ENCODE data around the gene REPS1.

REPS1 gene

GRCh38 chr6:139008117-139008516 is 20.1 kb upstream of the REPS1 start:
- ChIA-PET POLR2A (no interaction called here), CTCF (no interaction called here)
- no peak for DNase-seq (ENCODE audit: extremely low spot score)
- TF ChIP-seq FOXA1 (IDR thresholded peaks at IDR 0.05) (no peak), FOXK2 (IDR thresholded peaks at IDR 0.05) (no peak), LEF1 (IDR thresholded peaks at IDR 0.05; ENCODE audit: borderline replicate concordance) (no peak), BHLHE40 (IDR thresholded peaks at IDR 0.05; ENCODE audit: borderline replicate concordance) (no peak), PKNOX1 (IDR thresholded peaks at IDR 0.05) (no peak), ARNT (IDR thresholded peaks at IDR 0.05) (no peak), ZNF384 (IDR thresholded peaks at IDR 0.05) (no peak), HDGF (IDR thresholded peaks at IDR 0.05; ENCODE audit: borderline replicate concordance) (no peak), TARDBP (IDR thresholded peaks at IDR 0.05) (no peak), SP1 (IDR thresholded peaks at IDR 0.05) (no peak), CTBP1 (IDR thresholded peaks at IDR 0.05; ENCODE audit: borderline replicate concordance) (no peak), ELF4 (IDR thresholded peaks at IDR 0.05) (no peak), SUZ12 (IDR thresholded peaks at IDR 0.05) (no peak), NFRKB (IDR thresholded peaks at IDR 0.05) (no peak), FOXM1 (IDR thresholded peaks at IDR 0.05; ENCODE audit: borderline replicate concordance) (no peak), L3MBTL2 (conservative IDR thresholded peaks at IDR 0.05) (no peak)

GRCh38 chr6:139007428-139007827 is 19.4 kb upstream of the REPS1 start:
- ChIA-PET CTCF (interaction anchor here (0.6 kb wide), 1 partner anchor 11 kb away, joined by 5 read pairs; no protein-coding TSS in a partner anchor), POLR2A (no interaction called here)
- TF ChIP-seq ZNF384 (IDR thresholded peaks at IDR 0.05) (no peak), CTBP1 (IDR thresholded peaks at IDR 0.05; ENCODE audit: borderline replicate concordance) (no peak), PKNOX1 (IDR thresholded peaks at IDR 0.05) (no peak), ARNT (IDR thresholded peaks at IDR 0.05) (no peak), FOXK2 (IDR thresholded peaks at IDR 0.05) (no peak), LEF1 (IDR thresholded peaks at IDR 0.05; ENCODE audit: borderline replicate concordance) (no peak), FOXA1 (IDR thresholded peaks at IDR 0.05) (no peak), L3MBTL2 (conservative IDR thresholded peaks at IDR 0.05) (no peak), SP1 (IDR thresholded peaks at IDR 0.05) (no peak), NFRKB (IDR thresholded peaks at IDR 0.05) (no peak), FOXM1 (IDR thresholded peaks at IDR 0.05; ENCODE audit: borderline replicate concordance) (no peak), TARDBP (IDR thresholded peaks at IDR 0.05) (no peak), BHLHE40 (IDR thresholded peaks at IDR 0.05; ENCODE audit: borderline replicate concordance) (no peak), HDGF (IDR thresholded peaks at IDR 0.05; ENCODE audit: borderline replicate concordance) (no peak), ELF4 (IDR thresholded peaks at IDR 0.05) (no peak), SUZ12 (IDR thresholded peaks at IDR 0.05) (no peak)
- DNase-seq (ENCODE audit: extremely low spot score): no peak

DNA sequence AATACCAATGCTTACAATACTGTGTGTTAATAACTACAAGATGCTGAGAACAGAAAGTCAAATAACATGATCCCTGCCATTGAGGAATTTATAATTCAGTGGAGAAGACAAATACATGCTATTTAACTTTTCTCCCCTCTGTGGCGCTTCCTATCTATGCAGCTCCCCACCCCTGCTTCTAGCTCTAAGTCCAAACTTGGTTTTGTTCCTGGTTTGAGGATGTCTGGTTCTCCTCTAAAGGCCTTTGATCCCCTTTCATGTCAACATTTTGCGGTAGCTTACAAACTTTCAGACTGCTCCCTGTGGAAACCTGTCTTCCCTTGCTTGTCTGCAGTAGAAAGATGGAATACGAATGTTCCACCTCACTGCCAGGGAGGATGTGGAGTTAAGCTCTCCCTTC is 18.4 kb upstream of the REPS1 start:
- no peak for DNase-seq (ENCODE audit: extremely low spot score)
- ChIA-PET POLR2A (no interaction called here), CTCF (no interaction called here)
- no peak for TF ChIP-seq NFRKB (IDR thresholded peaks at IDR 0.05)
- TF ChIP-seq ZNF384 (IDR thresholded peaks at IDR 0.05): no peak
- TF ChIP-seq L3MBTL2 (conservative IDR thresholded peaks at IDR 0.05): no peak
- no peak for TF ChIP-seq ARNT (IDR thresholded peaks at IDR 0.05)
- no peak for TF ChIP-seq ELF4 (IDR thresholded peaks at IDR 0.05)
- TF ChIP-seq TARDBP (IDR thresholded peaks at IDR 0.05): no peak
- no peak for TF ChIP-seq CTBP1 (IDR thresholded peaks at IDR 0.05; ENCODE audit: borderline replicate concordance)
- TF ChIP-seq FOXK2 (IDR thresholded peaks at IDR 0.05): no peak
- TF ChIP-seq PKNOX1 (IDR thresholded peaks at IDR 0.05): no peak
- TF ChIP-seq HDGF (IDR thresholded peaks at IDR 0.05; ENCODE audit: borderline replicate concordance): no peak
- no peak for TF ChIP-seq FOXM1 (IDR thresholded peaks at IDR 0.05; ENCODE audit: borderline replicate concordance)
- no peak for TF ChIP-seq SUZ12 (IDR thresholded peaks at IDR 0.05)
- no peak for TF ChIP-seq LEF1 (IDR thresholded peaks at IDR 0.05; ENCODE audit: borderline replicate concordance)
- no peak for TF ChIP-seq FOXA1 (IDR thresholded peaks at IDR 0.05)
- TF ChIP-seq BHLHE40 (IDR thresholded peaks at IDR 0.05; ENCODE audit: borderline replicate concordance): no peak
- no peak for TF ChIP-seq SP1 (IDR thresholded peaks at IDR 0.05)

DNA sequence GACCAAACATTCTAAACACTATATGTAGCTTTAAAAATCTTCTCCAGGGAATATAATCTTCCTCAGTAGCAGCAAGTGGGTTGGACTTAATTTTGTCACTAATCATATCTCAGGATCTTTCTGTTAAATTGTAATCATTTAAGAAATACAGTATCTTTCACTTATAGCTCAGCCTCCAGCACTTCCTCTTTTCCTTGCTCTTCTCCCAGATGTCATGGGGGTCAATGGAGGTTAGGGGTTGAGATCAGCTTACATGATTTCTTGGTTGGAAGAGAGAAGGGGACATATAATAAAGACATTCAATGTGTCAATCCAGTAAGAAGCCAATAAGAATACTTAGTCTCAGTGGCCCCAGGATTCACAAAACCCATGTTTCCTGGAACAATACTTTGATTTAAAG is 15.7 kb upstream of the REPS1 start:
- TF ChIP-seq HDGF (IDR thresholded peaks at IDR 0.05; ENCODE audit: borderline replicate concordance): no peak
- TF ChIP-seq ELF4 (IDR thresholded peaks at IDR 0.05): no peak
- no peak for TF ChIP-seq L3MBTL2 (conservative IDR thresholded peaks at IDR 0.05)
- TF ChIP-seq FOXA1 (IDR thresholded peaks at IDR 0.05): no peak
- TF ChIP-seq CTBP1 (IDR thresholded peaks at IDR 0.05; ENCODE audit: borderline replicate concordance): no peak
- no peak for TF ChIP-seq SUZ12 (IDR thresholded peaks at IDR 0.05)
- no peak for TF ChIP-seq ZNF384 (IDR thresholded peaks at IDR 0.05)
- TF ChIP-seq PKNOX1 (IDR thresholded peaks at IDR 0.05): no peak
- no peak for TF ChIP-seq NFRKB (IDR thresholded peaks at IDR 0.05)
- TF ChIP-seq SP1 (IDR thresholded peaks at IDR 0.05): no peak
- TF ChIP-seq ARNT (IDR thresholded peaks at IDR 0.05): no peak
- no peak for DNase-seq (ENCODE audit: extremely low spot score)
- ChIA-PET POLR2A (no interaction called here), CTCF (interaction anchor here (0.9 kb wide), 1 partner anchor 11 kb away, joined by 3 read pairs; no protein-coding TSS in a partner anchor)

- ChIA-PET POLR2A (no interaction called here), CTCF (interaction anchor here (0.6 kb wide), 2 partner anchors 17 to 162 kb away, joined by 3 read pairs; no protein-coding TSS in a partner anchor)
- TF ChIP-seq BHLHE40 (IDR thresholded peaks at IDR 0.05; ENCODE audit: borderline replicate concordance) (no peak), FOXK2 (IDR thresholded peaks at IDR 0.05) (no peak), SP1 (IDR thresholded peaks at IDR 0.05) (no peak), FOXM1 (IDR thresholded peaks at IDR 0.05; ENCODE audit: borderline replicate concordance) (no peak), PKNOX1 (IDR thresholded peaks at IDR 0.05) (no peak), TARDBP (IDR thresholded peaks at IDR 0.05) (no peak), L3MBTL2 (conservative IDR thresholded peaks at IDR 0.05) (no peak), ARNT (IDR thresholded peaks at IDR 0.05) (no peak), LEF1 (IDR thresholded peaks at IDR 0.05; ENCODE audit: borderline replicate concordance) (no peak), SUZ12 (IDR thresholded peaks at IDR 0.05) (no peak), NFRKB (IDR thresholded peaks at IDR 0.05) (no peak), CTBP1 (IDR thresholded peaks at IDR 0.05; ENCODE audit: borderline replicate concordance) (no peak), ELF4 (IDR thresholded peaks at IDR 0.05) (no peak), ZNF384 (IDR thresholded peaks at IDR 0.05) (no peak), FOXA1 (IDR thresholded peaks at IDR 0.05) (no peak)
- no peak for DNase-seq (ENCODE audit: extremely low spot score)
Observed at GRCh38 chr6:138999949-139000725, 12.1 kb upstream of the REPS1 start.

Measured in HEK293T (cell line).